Dendritic cell treated with granulocyte-macrophage colony-stimulating factor and Interleukin-4, amounts not matched to agents 40 ng/mL and 50 ng/mL, for 4 days (primary cell): ENCODE data around the gene EGFL6.

ENCODE experiments used
- H3K27ac Mint-ChIP-seq: one replicate; pipeline ENCODE4 v1.8.0; 2022; ENCODE audit warnings: mild to moderate bottlenecking, mixed read lengths
- H3K27me3 Mint-ChIP-seq: one replicate; pipeline ENCODE4 v1.8.0; 2022; ENCODE audit warnings: mild to moderate bottlenecking, mixed read lengths
- H3K36me3 Mint-ChIP-seq: one replicate; pipeline ENCODE4 v1.8.0; 2022; ENCODE audit warnings: low read depth, mixed read lengths
- H3K4me1 Mint-ChIP-seq: one replicate; pipeline ENCODE4 v1.8.0; 2022; ENCODE audit warnings: low read depth, mixed read lengths
- H3K4me3 Mint-ChIP-seq: one replicate; pipeline ENCODE4 v1.8.0; 2022; ENCODE audit warnings: mild to moderate bottlenecking, moderate library complexity, mixed read lengths
- H3K9me3 Mint-ChIP-seq: one replicate; pipeline ENCODE4 v1.8.0; 2022; ENCODE audit warnings: mixed read lengths
- intact Hi-C: fragments of 100-400 bp; cut with micrococcal nuclease; formaldehyde crosslinking; loops from one replicate; pipeline ENCODE4 v1.15.0; 2022

Gene EGFL6

GRCh38 chrX:13565511-13565910 is 3.9 kb upstream of the EGFL6 start:
- H3K9me3 Mint-ChIP-seq, result no peaks in the 10 kb centered on the region

GRCh38 chrX:13570261-13570605 is 832 bp downstream of the EGFL6 start:
- no peak overlapping the region for H3K27ac Mint-ChIP-seq
- intact Hi-C loops, result no loop called here
- H3K9me3 Mint-ChIP-seq, result no peaks in the 10 kb centered on the region
- H3K27me3 Mint-ChIP-seq, result peaks cover 25% of the 10 kb centered on the region
- H3K36me3 Mint-ChIP-seq, result no peaks in the 10 kb centered on the region
- H3K4me1 Mint-ChIP-seq, result peaks cover 5% of the 10 kb centered on the region
- no peak overlapping the region for H3K4me3 Mint-ChIP-seq

More at GRCh38 chrX:13565511-13565910, 3.9 kb upstream of the EGFL6 start:
- H3K27ac Mint-ChIP-seq, result no peak overlapping the region
- intact Hi-C loops, result no loop called here
- H3K4me1 Mint-ChIP-seq, result peaks cover 5% of the 10 kb centered on the region
- no peaks in the 10 kb centered on the region for H3K36me3 Mint-ChIP-seq
- H3K27me3 Mint-ChIP-seq, result peaks cover 22% of the 10 kb centered on the region
- H3K4me3 Mint-ChIP-seq, result no peak overlapping the region

- Mint-ChIP-seq H3K27me3 (peaks cover 25% of the 10 kb centered on the region), H3K4me1 (no peaks in the 10 kb centered on the region), H3K9me3 (no peaks in the 10 kb centered on the region), H3K4me3 (no peak overlapping the region), H3K27ac (no peak overlapping the region), H3K36me3 (no peaks in the 10 kb centered on the region)
- intact Hi-C loops, result no loop called here
Observed at GRCh38 chrX:13571136-13571535, 1.7 kb downstream of the EGFL6 start.

- Mint-ChIP-seq H3K27ac (no peak overlapping the region), H3K27me3 (peaks cover 12% of the 10 kb centered on the region), H3K4me1 (no peaks in the 10 kb centered on the region), H3K4me3 (no peak overlapping the region), H3K36me3 (no peaks in the 10 kb centered on the region), H3K9me3 (no peaks in the 10 kb centered on the region)
- intact Hi-C loops, result no loop called here
Observed at GRCh38 chrX:13574600-13574999, 5.2 kb downstream of the EGFL6 start.

- intact Hi-C loops, result no loop called here
- Mint-ChIP-seq H3K27me3 (no peaks in the 10 kb centered on the region), H3K9me3 (no peaks in the 10 kb centered on the region), H3K36me3 (no peaks in the 10 kb centered on the region), H3K4me3 (no peak overlapping the region), H3K4me1 (no peaks in the 10 kb centered on the region), H3K27ac (no peak overlapping the region)
Observed at GRCh38 chrX:13579661-13580060, 10.3 kb downstream of the EGFL6 start.

- intact Hi-C loops, result no loop called here
- Mint-ChIP-seq H3K36me3 (no peaks in the 10 kb centered on the region), H3K4me1 (no peaks in the 10 kb centered on the region), H3K27me3 (no peaks in the 10 kb centered on the region), H3K4me3 (no peak overlapping the region), H3K27ac (no peak overlapping the region), H3K9me3 (no peaks in the 10 kb centered on the region)
Observed at GRCh38 chrX:13581554-13581953, 12.2 kb downstream of the EGFL6 start.

- intact Hi-C loops, result no loop called here
- Mint-ChIP-seq H3K4me1 (no peaks in the 10 kb centered on the region), H3K4me3 (no peak overlapping the region), H3K36me3 (no peaks in the 10 kb centered on the region), H3K27ac (no peak overlapping the region), H3K27me3 (no peaks in the 10 kb centered on the region), H3K9me3 (no peaks in the 10 kb centered on the region)
Observed at GRCh38 chrX:13587786-13588477, 18.5 kb downstream of the EGFL6 start.

- Mint-ChIP-seq H3K27me3 (no peaks in the 10 kb centered on the region), H3K4me3 (no peak overlapping the region)
Observed at GRCh38 chrX:13590207-13590606, 20.8 kb downstream of the EGFL6 start.

GRCh38 chrX:13590914-13591313 is 21.5 kb downstream of the EGFL6 start:
- Mint-ChIP-seq H3K27me3 (no peaks in the 10 kb centered on the region), H3K4me3 (no peak overlapping the region), H3K36me3 (no peaks in the 10 kb centered on the region), H3K4me1 (peaks cover 5% of the 10 kb centered on the region), H3K9me3 (no peaks in the 10 kb centered on the region), H3K27ac (no peak overlapping the region)
- intact Hi-C loops, result no loop called here

More at GRCh38 chrX:13590207-13590606, 20.8 kb downstream of the EGFL6 start:
- Mint-ChIP-seq H3K9me3 (no peaks in the 10 kb centered on the region), H3K4me1 (peaks cover 5% of the 10 kb centered on the region), H3K27ac (no peak overlapping the region), H3K36me3 (no peaks in the 10 kb centered on the region)
- intact Hi-C loops, result no loop called here

GRCh38 chrX:13597874-13598273 is 28.5 kb downstream of the EGFL6 start:
- intact Hi-C loops, result no loop called here
- no peak overlapping the region for H3K4me3 Mint-ChIP-seq
- H3K9me3 Mint-ChIP-seq, result no peaks in the 10 kb centered on the region
- peaks cover 5% of the 10 kb centered on the region for H3K4me1 Mint-ChIP-seq
- H3K27ac Mint-ChIP-seq, result no peak overlapping the region
- H3K36me3 Mint-ChIP-seq, result no peaks in the 10 kb centered on the region
- no peaks in the 10 kb centered on the region for H3K27me3 Mint-ChIP-seq

- Mint-ChIP-seq H3K4me1 (no peaks in the 10 kb centered on the region), H3K4me3 (no peak overlapping the region), H3K36me3 (no peaks in the 10 kb centered on the region), H3K9me3 (no peaks in the 10 kb centered on the region), H3K27me3 (no peaks in the 10 kb centered on the region), H3K27ac (no peak overlapping the region)
- intact Hi-C loops, result no loop called here
Observed at GRCh38 chrX:13598877-13599276, 29.5 kb downstream of the EGFL6 start.

- no peaks in the 10 kb centered on the region for H3K4me1 Mint-ChIP-seq
- H3K4me3 Mint-ChIP-seq, result no peak overlapping the region
- H3K9me3 Mint-ChIP-seq, result no peaks in the 10 kb centered on the region
- intact Hi-C loops, result no loop called here
- no peak overlapping the region for H3K27ac Mint-ChIP-seq
- no peaks in the 10 kb centered on the region for H3K27me3 Mint-ChIP-seq
- no peaks in the 10 kb centered on the region for H3K36me3 Mint-ChIP-seq
Observed at GRCh38 chrX:13599491-13599890, 30.1 kb downstream of the EGFL6 start.

GRCh38 chrX:13605611-13606010 is 36.2 kb downstream of the EGFL6 start:
- no peak overlapping the region for H3K27ac Mint-ChIP-seq
- no peaks in the 10 kb centered on the region for H3K36me3 Mint-ChIP-seq
- intact Hi-C loops, result no loop called here
- H3K4me3 Mint-ChIP-seq, result no peak overlapping the region
- H3K27me3 Mint-ChIP-seq, result no peaks in the 10 kb centered on the region
- no peaks in the 10 kb centered on the region for H3K4me1 Mint-ChIP-seq
- no peaks in the 10 kb centered on the region for H3K9me3 Mint-ChIP-seq

GRCh38 chrX:13607331-13607995 is 38.1 kb downstream of the EGFL6 start:
- H3K9me3 Mint-ChIP-seq, result no peaks in the 10 kb centered on the region
- no peaks in the 10 kb centered on the region for H3K36me3 Mint-ChIP-seq
- intact Hi-C loops, result no loop called here
- no peak overlapping the region for H3K27ac Mint-ChIP-seq
- no peaks in the 10 kb centered on the region for H3K4me1 Mint-ChIP-seq
- H3K4me3 Mint-ChIP-seq, result no peak overlapping the region
- H3K27me3 Mint-ChIP-seq, result no peaks in the 10 kb centered on the region

GRCh38 chrX:13607996-13608365 is 38.6 kb downstream of the EGFL6 start:
- Mint-ChIP-seq H3K9me3 (no peaks in the 10 kb centered on the region), H3K36me3 (no peaks in the 10 kb centered on the region), H3K27ac (no peak overlapping the region), H3K27me3 (no peaks in the 10 kb centered on the region), H3K4me1 (no peaks in the 10 kb centered on the region), H3K4me3 (no peak overlapping the region)
- intact Hi-C loops, result no loop called here
